ENCODE results near the gene RUFY3.
A peak's percentile ranks its signal among the peaks of the same experiment; 100 is the strongest.
"Not testable (repeated sequence)": the region's sequence is repeated elsewhere in the genome, so short reads cannot be mapped to it uniquely, and the experiment has no call there.

The RUFY3 gene

GRCh38 chr4:70680934-70681333, 40.8 kb upstream of the RUFY3 start:
- H3K36me3 ChIP-seq: no peaks in the 10 kb centered on the region
- H3K9me3 ChIP-seq: no peaks in the 10 kb centered on the region
- H3K27ac ChIP-seq: no peak overlapping the region
- H3K4me1 ChIP-seq: no peaks in the 10 kb centered on the region
- TF ChIP-seq CTCF (IDR thresholded peaks at IDR 0.05): no peak
- no peak overlapping the region for H3K4me3 ChIP-seq
- no peaks in the 10 kb centered on the region for H3K27me3 ChIP-seq
- no peak for DNase-seq
- intact Hi-C loops (cut with DNase I; ENCODE audit: low total_unique reads): no loop called here

DNA sequence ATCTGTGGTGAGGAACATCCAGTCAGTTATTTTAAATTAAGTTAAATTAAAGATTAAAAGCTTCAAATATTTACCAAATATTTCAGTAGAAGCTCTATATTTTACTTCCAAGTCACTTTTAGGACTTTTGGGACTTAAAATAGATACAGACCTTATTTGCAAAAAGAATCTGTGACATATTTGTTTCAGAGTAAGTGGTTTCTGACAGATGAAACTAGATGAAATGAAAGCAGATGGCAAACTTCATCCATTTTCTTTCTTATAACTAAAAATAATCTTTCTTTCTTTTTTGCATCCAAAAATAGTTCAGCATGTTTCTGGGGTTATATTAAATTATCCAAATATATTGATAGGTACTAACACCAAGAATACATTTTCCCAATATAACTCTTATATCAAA, 40.1 kb upstream of the RUFY3 start:
- intact Hi-C loops (cut with DNase I; ENCODE audit: low total_unique reads): no loop called here
- no peaks in the 10 kb centered on the region for H3K36me3 ChIP-seq
- H3K4me1 ChIP-seq: no peaks in the 10 kb centered on the region
- H3K4me3 ChIP-seq: no peak overlapping the region
- H3K9me3 ChIP-seq: no peaks in the 10 kb centered on the region
- no peak for TF ChIP-seq CTCF (IDR thresholded peaks at IDR 0.05)
- no peaks in the 10 kb centered on the region for H3K27me3 ChIP-seq
- no peak overlapping the region for H3K27ac ChIP-seq
- no peak for DNase-seq

DNA sequence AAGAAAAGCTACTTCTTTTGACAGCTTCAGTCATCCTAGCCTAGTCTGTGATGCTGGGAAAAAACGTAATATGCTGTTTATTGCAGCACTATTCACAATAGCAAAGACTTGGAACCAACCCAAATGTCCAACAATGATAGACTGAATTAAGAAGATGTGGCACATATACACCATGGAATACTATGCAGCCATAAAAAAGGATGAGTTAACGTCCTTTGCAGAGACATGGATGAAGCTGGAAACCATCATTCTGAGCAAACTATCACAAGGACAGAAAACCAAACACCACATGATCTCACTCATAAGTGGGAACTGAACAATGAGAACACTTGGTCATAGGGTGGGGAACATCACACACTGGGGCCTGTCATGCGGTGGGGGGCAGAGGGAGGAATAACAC, 39.6 kb upstream of the RUFY3 start:
- DNase-seq; H3K4me1 ChIP-seq; H3K27ac ChIP-seq; H3K4me3 ChIP-seq; H3K27me3 ChIP-seq; intact Hi-C loops (cut with DNase I; ENCODE audit: low total_unique reads); H3K9me3 ChIP-seq; H3K36me3 ChIP-seq: not testable (repeated sequence)

DNA sequence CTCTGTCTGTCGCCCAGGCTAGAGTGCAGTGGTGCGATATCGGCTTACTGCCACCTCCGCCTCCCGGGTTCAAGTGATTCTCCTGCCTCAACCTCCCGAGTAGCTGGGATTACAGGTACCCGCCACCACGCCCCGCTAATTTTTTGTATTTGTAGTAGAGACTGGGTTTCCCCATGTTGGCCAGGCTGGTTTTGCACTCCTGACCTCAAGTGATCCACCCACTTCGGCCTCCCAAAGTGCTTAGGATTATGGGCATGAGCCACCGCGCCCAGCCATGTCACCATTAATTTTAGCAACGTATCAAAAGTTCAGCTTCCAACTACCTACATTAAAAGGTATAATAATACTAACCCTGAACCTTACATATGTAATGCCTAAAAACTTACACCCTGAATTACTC, 34.4 kb upstream of the RUFY3 start:
- Histone ChIP-seq H3K4me1 (peaks cover 0 to 41% (median 24%) of the 10 kb centered on the region in 4 donors), H3K27me3 (no peaks in the 10 kb centered on the region), H3K9me3 (no peaks in the 10 kb centered on the region), H3K4me3 (peak overlapping the region; percentile 85 to 92), H3K27ac (peak overlapping the region; percentile 94 to 95), H3K36me3 (peaks cover 0 to 12% (median 0%) of the 10 kb centered on the region in 3 donors)
- no peak for TF ChIP-seq CTCF (IDR thresholded peaks at IDR 0.05)
- DNase-seq: peak; percentile 26 to 64
- intact Hi-C loops (cut with DNase I; ENCODE audit: low total_unique reads): loop anchor here (5.0 kb wide), 1 partner anchor 155 kb away; no protein-coding TSS in a partner anchor

- H3K27ac ChIP-seq: peak within 1 kb of the TSS; percentile 94 to 95
- H3K4me3 ChIP-seq: peak within 1 kb of the TSS; percentile 85 to 92
- intact Hi-C loops (cut with DNase I; ENCODE audit: low total_unique reads): loop anchor here (2.0 to 5.0 kb wide), 2 partner anchors 17 to 154 kb away; no protein-coding TSS in a partner anchor
- DNase-seq: peak; percentile 94 to 98
- H3K9me3 ChIP-seq: no peaks in the 10 kb centered on the region
- peak; percentile 89 to 97 for TF ChIP-seq CTCF (IDR thresholded peaks at IDR 0.05)
- peaks cover 0 to 42% (median 24%) of the 10 kb centered on the region in 4 donors for H3K4me1 ChIP-seq
- H3K27me3 ChIP-seq: no peaks in the 10 kb centered on the region
- H3K36me3 ChIP-seq: peaks cover 0 to 12% (median 0%) of the 10 kb centered on the region in 3 donors
Observed at GRCh38 chr4:70687821-70688794, 33.7 kb upstream of the RUFY3 start, which contains the start of gene UTP3. Gene UTP3, plus strand, starts transcription at chr4:70688532. Its CDS starts 146 bp downstream, at chr4:70688678.

- no peak for TF ChIP-seq CTCF (IDR thresholded peaks at IDR 0.05)
- intact Hi-C loops (cut with DNase I; ENCODE audit: low total_unique reads): loop anchor here (2.0 to 5.0 kb wide), 2 partner anchors 16 to 153 kb away; no protein-coding TSS in a partner anchor
Observed at GRCh38 chr4:70688795-70689231, 33.0 kb upstream of the RUFY3 start.

More at GRCh38 chr4:70688795-70689231, 33.0 kb upstream of the RUFY3 start:
- Histone ChIP-seq H3K9me3 (no peaks in the 10 kb centered on the region), H3K4me3 (peak overlapping the region; percentile 85 to 92), H3K27ac (peak overlapping the region; percentile 94 to 95), H3K36me3 (peaks cover 0 to 16% (median 0%) of the 10 kb centered on the region in 3 donors), H3K27me3 (no peaks in the 10 kb centered on the region), H3K4me1 (peaks cover 0 to 42% (median 24%) of the 10 kb centered on the region in 4 donors)
- no peak for DNase-seq
